Renal cortical epithelial cell (primary cell): Measurements from ENCODE around the gene P3H3. TPM values are rescaled to one million over a fixed set of nuclear protein-coding genes. Genes with fewer than 3 reads are reported as not detected.
A peak's percentile ranks its signal among the peaks of the same experiment; 100 is the strongest.
"Not testable (repeated sequence)": the region's sequence is repeated elsewhere in the genome, so short reads cannot be mapped to it uniquely, and the experiment has no call there.

Source experiments
- DNase-seq: peaks from one replicate; pipeline ENCODE4 v3.0.0-alpha.2; 2011; ENCODE audit warnings: low read depth
- total RNA-seq: library from RNA; depleted of rRNA; stranded (reverse); fragments of >200 nt; gene quantifications from 2 replicates; pipeline ENCODE4 v1.2.3, GENCODE V29; 2014

Gene P3H3
- total RNA-seq, 1 donor from 2014 or later, result 36.8 TPM

GRCh38 chr12:6866163-6866919, 38.1 kb downstream of the P3H3 start:
- DNase-seq, result no peak

GRCh38 chr12:6866920-6867412, 38.8 kb downstream of the P3H3 start:
- no peak for DNase-seq

GRCh38 chr12:6867413-6868210, 39.4 kb downstream of the P3H3 start, which contains the start of gene TPI1:
Gene TPI1, plus strand, starts transcription at chr12:6867531. Its CDS starts 36 bp downstream, at chr12:6867567.
- DNase-seq, result peak; percentile 34

- no peak for DNase-seq
Observed at GRCh38 chr12:6868211-6869048, 40.2 kb downstream of the P3H3 start.

- DNase-seq, result peak; percentile 65
Observed at GRCh38 chr12:6869049-6870021, 41.1 kb downstream of the P3H3 start.

GRCh38 chr12:6870304-6870703, 42.1 kb downstream of the P3H3 start:
- not testable (repeated sequence) for DNase-seq

- DNase-seq, result peak; percentile 29
Observed at GRCh38 chr12:6871052-6871957, 43.1 kb downstream of the P3H3 start.

GRCh38 chr12:6872073-6873048, 44.2 kb downstream of the P3H3 start:
- DNase-seq, result peak; percentile 39

- DNase-seq, result peak; percentile 85
Observed at GRCh38 chr12:6873094-6874014, 45.1 kb downstream of the P3H3 start, which contains the start of gene SPSB2. Gene SPSB2, minus strand, starts transcription at chr12:6873303. Its CDS starts 402 bp downstream, at chr12:6872901.

GRCh38 chr12:6874015-6874368, 45.8 kb downstream of the P3H3 start:
- DNase-seq, result not testable (repeated sequence)

GRCh38 chr12:6879824-6880223, 51.6 kb downstream of the P3H3 start:
- DNase-seq, result not testable (repeated sequence)

GRCh38 chr12:6883252-6883651, 55.0 kb downstream of the P3H3 start:
- no peak for DNase-seq

- no peak for DNase-seq
Observed at GRCh38 chr12:6883683-6884082, 55.5 kb downstream of the P3H3 start.

GRCh38 chr12:6884539-6884938, 56.3 kb downstream of the P3H3 start:
- DNase-seq, result no peak

GRCh38 chr12:6886206-6886999, 58.2 kb downstream of the P3H3 start:
- DNase-seq, result not testable (repeated sequence)

GRCh38 chr12:6887460-6887859, 59.3 kb downstream of the P3H3 start:
- no peak for DNase-seq
